Measurements from ENCODE around the gene TRIM72. TPM values are rescaled to one million over a fixed set of nuclear protein-coding genes. Genes with fewer than 3 reads are reported as not detected.

Gene TRIM72
- total RNA-seq, 4 donors from 2014 or later, result under 0.01 to 0.84 TPM; not detected in 2

- Histone ChIP-seq H3K4me1 (no peaks in the 10 kb centered on the region), H3K27me3 (peaks cover 0 to 49% (median 0%) of the 10 kb centered on the region in 4 donors), H3K36me3 (no peaks in the 10 kb centered on the region), H3K4me3 (no peak overlapping the region), H3K9me3 (no peaks in the 10 kb centered on the region), H3K27ac (replicated peaks in 1 of 4) (no peak overlapping the region)
- TF ChIP-seq POLR2AphosphoS5 (IDR thresholded peaks at IDR 0.05) (no peak), EP300 (IDR thresholded peaks at IDR 0.05) (no peak), POLR2A (IDR thresholded peaks at IDR 0.05; ENCODE audit: low read depth) (no peak)
- TF ChIP-seq, protein P1, sequence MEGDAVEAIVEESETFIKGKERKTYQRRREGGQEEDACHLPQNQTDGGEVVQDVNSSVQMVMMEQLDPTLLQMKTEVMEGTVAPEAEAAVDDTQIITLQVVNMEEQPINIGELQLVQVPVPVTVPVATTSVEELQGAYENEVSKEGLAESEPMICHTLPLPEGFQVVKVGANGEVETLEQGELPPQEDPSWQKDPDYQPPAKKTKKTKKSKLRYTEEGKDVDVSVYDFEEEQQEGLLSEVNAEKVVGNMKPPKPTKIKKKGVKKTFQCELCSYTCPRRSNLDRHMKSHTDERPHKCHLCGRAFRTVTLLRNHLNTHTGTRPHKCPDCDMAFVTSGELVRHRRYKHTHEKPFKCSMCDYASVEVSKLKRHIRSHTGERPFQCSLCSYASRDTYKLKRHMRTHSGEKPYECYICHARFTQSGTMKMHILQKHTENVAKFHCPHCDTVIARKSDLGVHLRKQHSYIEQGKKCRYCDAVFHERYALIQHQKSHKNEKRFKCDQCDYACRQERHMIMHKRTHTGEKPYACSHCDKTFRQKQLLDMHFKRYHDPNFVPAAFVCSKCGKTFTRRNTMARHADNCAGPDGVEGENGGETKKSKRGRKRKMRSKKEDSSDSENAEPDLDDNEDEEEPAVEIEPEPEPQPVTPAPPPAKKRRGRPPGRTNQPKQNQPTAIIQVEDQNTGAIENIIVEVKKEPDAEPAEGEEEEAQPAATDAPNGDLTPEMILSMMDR (IDR thresholded peaks at IDR 0.05), result no peak
- intact Hi-C loops (cut with DNase I), result no loop called here
- DNase-seq (ENCODE audit: extremely low spot score), result no peak
- 91% methylated on average over 3 of the region's 3 CpGs for WGBS
Observed at GRCh38 chr16:31246296-31246695, 32.4 kb downstream of the TRIM72 start.

GRCh38 chr16:31248344-31248743 is 34.4 kb downstream of the TRIM72 start:
- H3K27me3 ChIP-seq, result peaks cover 0 to 49% (median 0%) of the 10 kb centered on the region in 4 donors
- intact Hi-C loops (cut with DNase I), result no loop called here
- H3K4me3 ChIP-seq, result no peak overlapping the region
- H3K9me3 ChIP-seq, result no peaks in the 10 kb centered on the region
- TF ChIP-seq, protein P1 (IDR thresholded peaks at IDR 0.05), result no peak
- TF ChIP-seq EP300 (IDR thresholded peaks at IDR 0.05), result no peak
- TF ChIP-seq POLR2AphosphoS5 (IDR thresholded peaks at IDR 0.05), result no peak
- TF ChIP-seq POLR2A (IDR thresholded peaks at IDR 0.05; ENCODE audit: low read depth), result no peak
- H3K27ac ChIP-seq (replicated peaks in 1 of 4), result no peak overlapping the region
- no peaks in the 10 kb centered on the region for H3K36me3 ChIP-seq
- no peak for DNase-seq (ENCODE audit: extremely low spot score)
- WGBS, result 61% methylated on average over 5 of the region's 5 CpGs
- no peaks in the 10 kb centered on the region for H3K4me1 ChIP-seq

DNA sequence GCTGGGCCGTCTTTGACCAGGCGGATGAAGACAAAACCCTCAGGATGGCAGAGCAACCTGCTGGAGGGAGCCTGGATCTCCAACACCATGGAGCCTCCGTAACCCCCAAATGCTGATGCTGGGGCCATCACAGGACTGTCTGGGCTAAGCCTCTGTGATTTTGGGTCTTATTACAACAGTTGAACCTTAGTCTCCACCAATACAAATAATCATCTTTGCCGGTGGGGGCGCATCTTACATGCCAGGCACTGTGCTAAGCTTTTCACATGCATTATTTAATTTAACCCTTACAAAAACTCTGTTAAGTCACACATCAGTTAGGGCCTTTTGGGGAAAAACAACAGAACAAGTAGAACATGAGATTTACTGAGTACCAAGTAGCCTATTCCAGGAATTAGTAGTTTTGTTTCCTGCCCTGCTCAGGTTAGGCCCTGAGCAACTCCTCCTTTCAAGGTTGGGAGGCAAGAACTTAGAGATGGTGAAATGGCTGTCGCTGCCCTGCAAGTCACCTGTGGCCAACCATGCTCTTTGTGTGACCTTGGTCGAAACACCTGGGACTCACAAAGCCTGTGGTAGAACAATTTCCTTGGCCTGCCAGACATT is 37.0 kb downstream of the TRIM72 start:
- Histone ChIP-seq H3K27me3 (peaks cover 0 to 34% (median 0%) of the 10 kb centered on the region in 4 donors), H3K27ac (replicated peaks in 1 of 4) (no peak overlapping the region), H3K9me3 (no peaks in the 10 kb centered on the region), H3K36me3 (no peaks in the 10 kb centered on the region), H3K4me1 (no peaks in the 10 kb centered on the region), H3K4me3 (no peak overlapping the region)
- intact Hi-C loops (cut with DNase I), result no loop called here
- 86% methylated on average over 6 of the region's 7 CpGs for WGBS
- DNase-seq (ENCODE audit: extremely low spot score), result no peak
- TF ChIP-seq EP300 (IDR thresholded peaks at IDR 0.05) (no peak), POLR2A (IDR thresholded peaks at IDR 0.05; ENCODE audit: low read depth) (no peak)

GRCh38 chr16:31251435-31251834 is 37.5 kb downstream of the TRIM72 start:
- Histone ChIP-seq H3K27ac (replicated peaks in 1 of 4) (no peak overlapping the region), H3K36me3 (no peaks in the 10 kb centered on the region), H3K4me3 (no peak overlapping the region), H3K4me1 (no peaks in the 10 kb centered on the region), H3K27me3 (peaks cover 0 to 30% (median 0%) of the 10 kb centered on the region in 4 donors), H3K9me3 (no peaks in the 10 kb centered on the region)
- intact Hi-C loops (cut with DNase I), result no loop called here
- no peak for DNase-seq (ENCODE audit: extremely low spot score)
- TF ChIP-seq POLR2A (IDR thresholded peaks at IDR 0.05; ENCODE audit: low read depth) (no peak), POLR2AphosphoS5 (IDR thresholded peaks at IDR 0.05) (no peak), EP300 (IDR thresholded peaks at IDR 0.05) (no peak)
- TF ChIP-seq, protein P1 (IDR thresholded peaks at IDR 0.05), result no peak
- 98% methylated on average over 5 of the region's 5 CpGs for WGBS

DNA sequence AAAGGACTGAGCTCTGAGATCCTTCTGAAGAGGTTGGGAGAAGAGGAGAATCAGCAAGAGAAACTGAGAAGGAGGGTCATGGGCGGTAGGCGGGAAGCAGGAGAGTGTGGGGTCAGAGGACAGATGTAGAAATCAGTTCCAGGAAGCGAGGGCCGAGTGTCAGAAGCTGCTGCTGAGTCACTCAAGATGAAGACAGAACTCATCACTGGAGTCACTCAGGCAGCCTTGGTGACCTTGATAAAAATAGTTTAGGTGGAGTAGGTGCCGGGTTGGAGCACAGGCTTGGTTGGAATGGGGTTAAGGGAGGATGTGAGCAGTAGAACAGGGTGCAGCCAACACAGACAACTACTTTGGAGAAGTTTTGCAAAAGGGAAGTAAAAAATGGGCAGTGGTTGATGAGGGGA is 39.7 kb downstream of the TRIM72 start:
- Histone ChIP-seq H3K36me3 (no peaks in the 10 kb centered on the region), H3K4me1 (no peaks in the 10 kb centered on the region), H3K9me3 (no peaks in the 10 kb centered on the region), H3K27me3 (peaks cover 0 to 17% (median 0%) of the 10 kb centered on the region in 4 donors), H3K27ac (replicated peaks in 1 of 4) (no peak overlapping the region), H3K4me3 (no peak overlapping the region)
- intact Hi-C loops (cut with DNase I), result no loop called here
- no peak for DNase-seq (ENCODE audit: extremely low spot score)
- 56% methylated on average over 5 of the region's 5 CpGs for WGBS
- TF ChIP-seq EP300 (IDR thresholded peaks at IDR 0.05) (no peak), POLR2A (IDR thresholded peaks at IDR 0.05; ENCODE audit: low read depth) (no peak), POLR2AphosphoS5 (IDR thresholded peaks at IDR 0.05) (no peak)
- TF ChIP-seq, protein P1 (IDR thresholded peaks at IDR 0.05), result no peak
